Suprapubic skin (tissue), 4 donors: Measurements from ENCODE around the gene APMAP.

ENCODE experiments used
- EP300 ChIP-seq: sonication (generic); formaldehyde crosslinking; IDR thresholded peaks from one replicate; pipeline ENCODE4 v1.6.1; 2017; ENCODE audit warnings: antibody characterized with exemption
- POLR2A ChIP-seq, 2 donors: fragments of 450-650 bp; IDR thresholded peaks; one replicate each; pipeline ENCODE4 v1.6.1; 2017; ENCODE audit warnings: antibody characterized with exemption in 2 of 2, mild to moderate bottlenecking in 2 of 2, moderate library complexity in 2 of 2
- POLR2AphosphoS5 ChIP-seq, 3 donors: sonication (generic); formaldehyde crosslinking; IDR thresholded peaks; one replicate each; pipeline ENCODE4 v1.6.1; 2017; ENCODE audit warnings: antibody characterized with exemption in 3 of 3
- TF ChIP-seq, protein P1 (sequence below), 2 donors: fragments of 200-600 bp in 1 of 2; fragments of 450-650 bp in 1 of 2; sonication (generic) in 1 of 2; IDR thresholded peaks; one replicate each; pipeline ENCODE4 v1.5.1; 2016 to 2019; ENCODE audit warnings: antibody characterized with exemption in 2 of 2, mild to moderate bottlenecking in 1 of 2, moderate library complexity in 1 of 2

DNA sequence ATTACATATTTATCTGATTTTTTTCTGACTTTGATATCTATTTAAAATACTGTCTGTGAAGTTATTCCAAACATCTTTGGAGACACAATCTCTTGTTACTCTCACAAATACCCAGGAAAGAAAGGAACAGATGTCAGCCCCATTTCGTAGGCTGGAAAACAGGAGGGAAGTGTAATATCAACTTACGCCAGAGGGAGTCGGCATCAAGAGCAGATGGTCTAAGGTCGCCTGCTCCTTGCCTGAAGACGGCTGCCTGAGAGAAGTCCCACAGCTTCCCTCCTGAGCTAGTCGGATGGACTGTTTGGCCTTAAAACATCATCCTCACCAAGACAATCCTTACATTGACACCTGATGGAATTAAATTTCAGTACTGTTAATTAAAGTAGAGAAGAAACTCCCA lies 30.0 kb downstream of the APMAP start:
- TF ChIP-seq POLR2AphosphoS5 (IDR thresholded peaks at IDR 0.05), result no peak
- TF ChIP-seq, protein P1, sequence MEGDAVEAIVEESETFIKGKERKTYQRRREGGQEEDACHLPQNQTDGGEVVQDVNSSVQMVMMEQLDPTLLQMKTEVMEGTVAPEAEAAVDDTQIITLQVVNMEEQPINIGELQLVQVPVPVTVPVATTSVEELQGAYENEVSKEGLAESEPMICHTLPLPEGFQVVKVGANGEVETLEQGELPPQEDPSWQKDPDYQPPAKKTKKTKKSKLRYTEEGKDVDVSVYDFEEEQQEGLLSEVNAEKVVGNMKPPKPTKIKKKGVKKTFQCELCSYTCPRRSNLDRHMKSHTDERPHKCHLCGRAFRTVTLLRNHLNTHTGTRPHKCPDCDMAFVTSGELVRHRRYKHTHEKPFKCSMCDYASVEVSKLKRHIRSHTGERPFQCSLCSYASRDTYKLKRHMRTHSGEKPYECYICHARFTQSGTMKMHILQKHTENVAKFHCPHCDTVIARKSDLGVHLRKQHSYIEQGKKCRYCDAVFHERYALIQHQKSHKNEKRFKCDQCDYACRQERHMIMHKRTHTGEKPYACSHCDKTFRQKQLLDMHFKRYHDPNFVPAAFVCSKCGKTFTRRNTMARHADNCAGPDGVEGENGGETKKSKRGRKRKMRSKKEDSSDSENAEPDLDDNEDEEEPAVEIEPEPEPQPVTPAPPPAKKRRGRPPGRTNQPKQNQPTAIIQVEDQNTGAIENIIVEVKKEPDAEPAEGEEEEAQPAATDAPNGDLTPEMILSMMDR (IDR thresholded peaks at IDR 0.05), result no peak
- TF ChIP-seq POLR2A (IDR thresholded peaks at IDR 0.05), result no peak
- TF ChIP-seq EP300, result no peak
